ENCODE results near the gene ATAT1.

- TF ChIP-seq CEBPB (IDR thresholded peaks at IDR 0.05) (no peak), EP300 (IDR thresholded peaks at IDR 0.05; ENCODE audit: borderline replicate concordance) (no peak), RAD21 (IDR thresholded peaks at IDR 0.05; ENCODE audit: low read depth) (no peak), YY1 (IDR thresholded peaks at IDR 0.05; ENCODE audit: low read depth) (no peak), REST (IDR thresholded peaks at IDR 0.05; ENCODE audit: low read depth) (no peak), TAF1 (IDR thresholded peaks at IDR 0.05; ENCODE audit: low read depth) (no peak), TCF12 (IDR thresholded peaks at IDR 0.05; ENCODE audit: low read depth) (no peak)
- TF ChIP-seq, protein P1, sequence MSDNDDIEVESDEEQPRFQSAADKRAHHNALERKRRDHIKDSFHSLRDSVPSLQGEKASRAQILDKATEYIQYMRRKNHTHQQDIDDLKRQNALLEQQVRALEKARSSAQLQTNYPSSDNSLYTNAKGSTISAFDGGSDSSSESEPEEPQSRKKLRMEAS (IDR thresholded peaks at IDR 0.05), result no peak
Measured at GRCh38 chr6:30611150-30611855, 15.4 kb upstream of the ATAT1 start.
